ENCODE data around the gene RNF41. TPM values are rescaled to one million over a fixed set of nuclear protein-coding genes. Genes with fewer than 3 reads are reported as not detected.

The RNF41 gene
- total and polyA plus RNA-seq, 2 of the 13 experiments (the other 11 are each of a cell fraction or from before 2014, with no cell fraction given) = 27.1 to 39.4 TPM

DNA sequence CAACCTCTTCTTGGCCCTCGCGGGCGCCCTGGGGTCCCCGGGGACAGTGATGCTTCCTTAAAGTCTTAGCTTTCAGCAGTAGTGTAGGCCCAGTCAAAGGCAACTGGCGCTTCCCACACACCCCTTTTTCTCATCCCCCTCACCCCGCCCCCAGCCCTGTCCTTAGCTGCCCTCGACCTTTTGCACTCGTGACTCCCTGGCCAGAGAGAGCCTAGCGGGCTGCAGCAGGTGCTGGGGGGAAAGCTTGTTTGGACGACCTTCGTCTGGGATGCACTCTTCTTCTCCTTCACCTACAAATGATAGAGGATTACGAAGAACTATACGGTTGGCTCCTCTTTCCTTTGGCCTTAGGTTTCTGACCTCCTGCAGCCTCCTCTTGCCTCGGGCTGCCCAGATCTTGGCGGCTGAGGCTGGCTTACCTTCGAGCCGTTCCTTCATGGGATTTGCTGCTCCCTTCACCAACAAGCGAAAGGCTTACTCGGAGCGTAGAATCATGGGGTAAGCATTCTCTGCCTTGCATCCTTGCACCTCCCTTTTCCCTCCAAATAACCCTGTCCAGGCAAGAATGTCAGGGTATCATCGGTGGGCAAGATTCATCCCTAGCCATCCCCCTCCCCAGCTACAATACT lies 45.8 kb upstream of the RNF41 start (continued):
- TF ChIP-seq, protein P1, sequence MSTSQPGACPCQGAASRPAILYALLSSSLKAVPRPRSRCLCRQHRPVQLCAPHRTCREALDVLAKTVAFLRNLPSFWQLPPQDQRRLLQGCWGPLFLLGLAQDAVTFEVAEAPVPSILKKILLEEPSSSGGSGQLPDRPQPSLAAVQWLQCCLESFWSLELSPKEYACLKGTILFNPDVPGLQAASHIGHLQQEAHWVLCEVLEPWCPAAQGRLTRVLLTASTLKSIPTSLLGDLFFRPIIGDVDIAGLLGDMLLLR (CRISPR knock-in tag; IDR thresholded peaks at IDR 0.05) = no peak
- TF ChIP-seq ZNF564 (CRISPR knock-in tag; IDR thresholded peaks at IDR 0.05) (no peak), ZNF775 (CRISPR knock-in tag; IDR thresholded peaks at IDR 0.05; ENCODE audit: borderline replicate concordance) (no peak), NR2F6 (IDR thresholded peaks at IDR 0.05) (peak; percentile 88), NR2F6 (CRISPR knock-in tag; IDR thresholded peaks at IDR 0.05) (peak; percentile 82), NCOR1 (IDR thresholded peaks at IDR 0.05; ENCODE audit: borderline replicate concordance, low read length) (peak; percentile 78), ARNTL (CRISPR knock-in tag; IDR thresholded peaks at IDR 0.05) (no peak), RERE (CRISPR knock-in tag; IDR thresholded peaks at IDR 0.05; ENCODE audit: low read depth) (no peak), STAG1 (CRISPR knock-in tag; IDR thresholded peaks at IDR 0.05) (no peak), ZFP36L2 (CRISPR knock-in tag; IDR thresholded peaks at IDR 0.05) (no peak), ARID5B (CRISPR knock-in tag; IDR thresholded peaks at IDR 0.05) (0 out of 2 replicates have a peak, but pooled peaks have one; percentile 26), ZC3H4 (CRISPR knock-in tag; IDR thresholded peaks at IDR 0.05; ENCODE audit: borderline replicate concordance) (no peak)
- TF ChIP-seq, protein P2, sequence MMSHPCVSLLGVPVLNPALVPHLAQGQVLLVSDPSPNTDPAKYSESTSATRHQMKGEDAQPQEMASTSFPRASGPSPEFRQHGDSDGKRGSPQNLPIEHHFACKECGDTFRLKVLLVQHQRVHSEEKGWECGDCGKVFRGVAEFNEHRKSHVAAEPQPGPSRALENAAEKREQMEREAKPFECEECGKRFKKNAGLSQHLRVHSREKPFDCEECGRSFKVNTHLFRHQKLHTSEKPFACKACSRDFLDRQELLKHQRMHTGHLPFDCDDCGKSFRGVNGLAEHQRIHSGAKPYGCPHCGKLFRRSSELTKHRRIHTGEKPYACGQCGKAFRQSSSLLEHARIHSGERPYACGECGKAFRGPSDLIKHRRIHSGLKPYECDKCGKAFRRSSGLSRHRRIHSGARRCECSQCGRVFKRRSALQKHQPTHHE (CRISPR knock-in tag; IDR thresholded peaks at IDR 0.05; ENCODE audit: borderline replicate concordance) = no peak
- TF ChIP-seq, protein P3, sequence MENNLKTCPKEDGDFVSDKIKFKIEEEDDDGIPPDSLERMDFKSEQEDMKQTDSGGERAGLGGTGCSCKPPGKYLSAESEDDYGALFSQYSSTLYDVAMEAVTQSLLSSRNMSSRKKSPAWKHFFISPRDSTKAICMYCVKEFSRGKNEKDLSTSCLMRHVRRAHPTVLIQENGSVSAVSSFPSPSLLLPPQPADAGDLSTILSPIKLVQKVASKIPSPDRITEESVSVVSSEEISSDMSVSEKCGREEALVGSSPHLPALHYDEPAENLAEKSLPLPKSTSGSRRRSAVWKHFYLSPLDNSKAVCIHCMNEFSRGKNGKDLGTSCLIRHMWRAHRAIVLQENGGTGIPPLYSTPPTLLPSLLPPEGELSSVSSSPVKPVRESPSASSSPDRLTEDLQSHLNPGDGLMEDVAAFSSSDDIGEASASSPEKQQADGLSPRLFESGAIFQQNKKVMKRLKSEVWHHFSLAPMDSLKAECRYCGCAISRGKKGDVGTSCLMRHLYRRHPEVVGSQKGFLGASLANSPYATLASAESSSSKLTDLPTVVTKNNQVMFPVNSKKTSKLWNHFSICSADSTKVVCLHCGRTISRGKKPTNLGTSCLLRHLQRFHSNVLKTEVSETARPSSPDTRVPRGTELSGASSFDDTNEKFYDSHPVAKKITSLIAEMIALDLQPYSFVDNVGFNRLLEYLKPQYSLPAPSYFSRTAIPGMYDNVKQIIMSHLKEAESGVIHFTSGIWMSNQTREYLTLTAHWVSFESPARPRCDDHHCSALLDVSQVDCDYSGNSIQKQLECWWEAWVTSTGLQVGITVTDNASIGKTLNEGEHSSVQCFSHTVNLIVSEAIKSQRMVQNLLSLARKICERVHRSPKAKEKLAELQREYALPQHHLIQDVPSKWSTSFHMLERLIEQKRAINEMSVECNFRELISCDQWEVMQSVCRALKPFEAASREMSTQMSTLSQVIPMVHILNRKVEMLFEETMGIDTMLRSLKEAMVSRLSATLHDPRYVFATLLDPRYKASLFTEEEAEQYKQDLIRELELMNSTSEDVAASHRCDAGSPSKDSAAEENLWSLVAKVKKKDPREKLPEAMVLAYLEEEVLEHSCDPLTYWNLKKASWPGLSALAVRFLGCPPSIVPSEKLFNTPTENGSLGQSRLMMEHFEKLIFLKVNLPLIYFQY (CRISPR knock-in tag; IDR thresholded peaks at IDR 0.05; ENCODE audit: borderline replicate concordance) = no peak

Data from HepG2 (cell line).